NCI-H2171 (cell line): ENCODE measurements around the gene RFX3.

Source experiments
- DNase-seq: peaks from one replicate; lab custom pipeline; 2025; lab: John Stamatoyannopoulos, UW

RFX3 gene

GRCh38 chr9:3205421-3206095 is 320.2 kb downstream of the RFX3 start:
- peak; percentile 14 for DNase-seq

DNA sequence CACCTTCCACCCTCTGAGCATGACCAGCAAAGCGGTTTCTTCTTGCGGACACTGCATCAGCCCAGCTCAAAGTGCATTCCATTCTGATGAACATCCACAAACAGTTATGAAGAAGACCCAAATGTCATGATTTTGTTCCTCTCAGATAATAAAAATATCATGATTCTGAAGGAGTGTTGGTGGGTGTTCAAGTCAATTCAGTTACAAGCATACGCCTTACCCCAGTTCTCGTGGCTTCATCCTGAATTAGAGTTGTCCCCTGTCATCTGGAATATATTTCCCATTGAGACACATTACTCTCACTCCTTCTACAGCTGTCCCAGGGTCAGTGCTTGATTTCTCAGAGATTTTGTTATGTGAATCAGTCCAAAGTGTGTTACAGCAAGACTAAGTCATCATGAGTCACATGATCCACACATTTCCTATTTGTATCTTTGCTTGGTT is 325.4 kb downstream of the RFX3 start:
- DNase-seq, result no peak

DNA sequence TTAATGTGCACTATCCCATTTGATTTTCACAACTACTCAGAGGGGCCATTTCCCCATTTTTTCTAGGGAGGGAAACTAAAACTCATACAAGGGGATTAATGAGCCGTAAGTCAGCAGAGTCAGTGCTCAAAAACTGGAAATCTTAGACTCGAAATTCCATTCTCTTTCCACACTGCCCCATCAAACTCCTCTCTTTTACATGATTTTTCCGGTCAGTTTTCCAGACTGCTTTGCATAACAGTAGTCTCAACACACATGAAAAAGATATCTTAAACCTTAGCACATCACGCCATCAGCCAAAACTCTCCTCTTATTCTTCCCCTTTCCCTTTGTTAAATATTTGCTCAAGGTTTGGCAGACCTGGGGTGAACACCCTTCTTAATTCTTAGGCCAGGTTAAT is 332.0 kb downstream of the RFX3 start:
- DNase-seq, result no peak

DNA sequence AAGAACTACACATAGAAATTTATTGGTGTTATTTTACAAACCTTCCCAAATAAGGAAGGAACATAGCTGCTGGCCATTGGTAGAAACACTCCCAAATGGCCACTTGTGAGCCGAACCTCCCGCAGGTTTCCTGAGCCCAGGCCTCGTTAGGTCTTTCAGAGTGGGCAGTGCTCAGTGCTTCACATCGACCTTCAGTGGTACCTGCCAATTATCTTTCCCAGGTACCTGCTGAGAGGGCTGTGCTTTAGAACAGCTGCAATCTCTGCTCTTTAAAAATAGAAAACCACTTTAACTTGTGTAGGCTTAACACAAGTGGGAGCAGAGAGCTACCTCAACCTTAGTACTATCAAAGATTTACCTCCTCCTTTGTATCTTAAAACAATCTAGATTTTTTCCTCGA is 334.1 kb downstream of the RFX3 start:
- no peak for DNase-seq

GRCh38 chr9:3189113-3189861 is 336.5 kb downstream of the RFX3 start:
- no peak for DNase-seq

DNA sequence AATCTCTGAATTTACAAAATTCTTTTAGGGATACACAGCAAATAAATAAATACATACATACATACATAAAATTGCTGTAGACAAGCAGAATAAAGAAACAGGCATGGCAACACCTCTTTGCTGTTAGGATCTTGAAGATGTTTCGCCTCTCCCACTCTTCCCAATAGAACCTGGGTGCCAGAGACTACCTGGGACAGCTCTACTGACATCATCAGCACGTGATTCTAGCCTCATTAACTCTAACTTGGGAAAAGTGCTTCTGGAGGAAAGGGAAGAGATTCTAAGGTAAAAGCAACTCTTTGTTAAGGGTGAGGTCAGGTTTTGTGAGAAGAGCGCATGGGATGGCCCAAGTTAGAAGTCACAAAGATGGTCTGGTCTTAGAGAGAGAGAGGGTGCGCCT is 339.1 kb downstream of the RFX3 start:
- no peak for DNase-seq

DNA sequence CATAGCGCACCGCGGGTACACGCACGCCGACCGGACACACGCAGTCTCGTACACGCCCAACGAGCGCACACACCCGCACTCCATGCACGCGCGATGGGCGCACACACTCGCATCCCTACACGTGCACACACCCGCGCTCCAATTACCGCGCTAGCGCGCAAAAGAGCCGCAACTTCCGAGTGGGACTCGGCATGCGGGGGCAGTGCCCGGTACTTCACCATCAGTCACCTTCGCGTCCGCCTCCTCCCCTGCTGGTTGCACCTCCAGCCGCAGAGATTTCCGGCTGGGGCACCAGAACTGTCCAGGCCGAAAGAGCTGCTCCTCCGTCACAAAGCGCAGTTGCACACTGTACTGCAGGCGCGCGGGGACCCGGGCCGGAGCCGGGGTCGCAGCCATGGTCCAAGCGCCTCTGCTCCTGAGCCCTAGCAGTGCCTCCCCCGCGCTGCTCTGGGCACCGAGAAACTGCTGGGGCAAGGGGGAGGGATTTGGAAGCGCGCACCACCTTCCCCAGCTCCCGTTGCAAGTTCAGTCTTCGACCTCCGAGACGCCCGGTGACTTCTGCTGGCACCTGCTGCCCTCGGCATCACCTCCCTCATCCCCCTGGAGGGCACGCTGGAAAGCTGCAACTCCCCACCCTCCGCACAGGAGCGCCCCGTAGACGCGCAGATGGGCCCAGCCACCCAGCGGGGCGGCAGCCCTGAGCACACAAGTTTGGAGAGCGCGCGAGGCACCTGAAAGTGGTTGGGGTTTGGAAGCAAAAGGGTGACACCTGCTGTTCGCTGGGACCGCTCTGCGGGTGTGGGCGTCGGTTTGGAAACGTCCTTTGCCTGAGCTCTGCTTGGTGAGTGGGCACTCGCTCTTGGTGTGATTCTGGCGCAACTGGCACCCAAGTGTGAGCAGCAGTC is 344.5 kb downstream of the RFX3 start:
- peak; percentile 96 for DNase-seq

DNA sequence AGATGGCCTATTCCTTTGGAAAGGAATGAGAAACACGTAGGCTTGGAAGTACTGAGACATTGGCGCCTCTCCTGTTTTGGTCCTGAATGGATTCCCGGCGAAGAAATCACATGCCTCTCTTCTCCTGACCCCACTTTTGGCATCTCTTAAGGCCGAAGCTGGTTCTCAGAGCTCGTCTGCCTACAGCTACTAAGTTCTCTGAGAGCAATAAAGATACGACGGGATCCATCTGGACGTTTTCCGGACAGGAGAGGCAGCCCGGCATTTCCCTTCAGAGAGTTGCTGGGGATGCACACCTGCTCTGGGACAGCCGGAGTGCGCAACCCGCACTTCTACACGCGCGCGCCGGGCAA is 345.1 kb downstream of the RFX3 start:
- no peak for DNase-seq

GRCh38 chr9:3179711-3180110 is 346.1 kb downstream of the RFX3 start:
- no peak for DNase-seq

DNA sequence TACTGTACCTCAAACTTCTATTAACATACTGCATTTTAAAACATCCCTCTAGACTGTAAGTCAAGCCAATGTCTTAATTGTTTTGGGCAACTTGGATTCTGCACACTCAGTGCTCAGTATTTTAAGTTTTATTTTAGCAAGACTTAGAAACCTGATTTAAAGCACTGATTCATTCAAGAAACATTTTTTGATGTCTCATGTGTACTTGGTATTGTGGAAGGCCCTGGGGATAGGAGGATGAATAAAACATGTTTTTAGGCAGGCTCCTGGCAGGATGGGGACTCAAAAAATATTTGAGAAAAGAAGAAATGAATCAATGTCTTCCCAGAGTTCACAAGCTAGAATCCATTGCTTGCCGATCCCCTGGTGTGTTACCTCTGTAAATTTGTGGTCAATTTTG is 347.9 kb downstream of the RFX3 start:
- no peak for DNase-seq

DNA sequence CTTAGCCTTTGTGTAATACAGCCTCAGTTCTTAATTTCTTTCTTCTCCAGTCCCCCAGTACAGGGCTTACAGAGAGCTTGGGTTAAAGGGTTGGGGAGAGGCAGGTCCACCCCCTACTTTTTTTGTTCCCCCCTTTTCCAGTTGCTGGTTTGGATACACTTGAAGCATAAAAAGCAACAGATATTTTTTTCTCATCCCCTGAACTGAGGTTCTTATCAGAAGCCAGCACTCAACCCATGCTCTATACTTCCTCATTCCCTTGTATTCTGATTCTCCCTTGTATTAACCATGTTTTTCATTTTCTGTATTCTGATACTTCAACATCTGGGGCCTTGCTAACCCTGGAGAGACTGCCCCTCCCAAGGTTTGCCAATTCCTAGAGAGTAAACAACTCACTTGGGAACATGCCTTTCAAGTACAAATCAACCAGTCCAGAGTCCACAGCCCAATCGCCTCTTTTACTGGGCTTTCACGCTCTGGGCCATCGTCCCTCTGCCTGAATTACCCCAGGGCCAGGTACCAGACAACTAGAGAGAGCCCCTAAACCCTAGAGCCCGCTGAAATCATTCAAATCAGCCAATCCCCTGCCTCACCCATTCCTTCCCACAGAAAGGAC is 348.5 kb downstream of the RFX3 start:
- peak; percentile 32 for DNase-seq

GRCh38 chr9:3173374-3173773 is 352.4 kb downstream of the RFX3 start:
- DNase-seq, result no peak

- no peak for DNase-seq
Measured at GRCh38 chr9:3170819-3171218, 355.0 kb downstream of the RFX3 start.
